ENCODE results near the gene GALNT10. TPM values are rescaled to one million over a fixed set of nuclear protein-coding genes. Genes with fewer than 3 reads are reported as not detected.
A peak's percentile ranks its signal among the peaks of the same experiment; 100 is the strongest.

Gene GALNT10
- total RNA-seq, 4 donors from 2014 or later = 35.9 to 59.4 (median 46.8) TPM

DNA sequence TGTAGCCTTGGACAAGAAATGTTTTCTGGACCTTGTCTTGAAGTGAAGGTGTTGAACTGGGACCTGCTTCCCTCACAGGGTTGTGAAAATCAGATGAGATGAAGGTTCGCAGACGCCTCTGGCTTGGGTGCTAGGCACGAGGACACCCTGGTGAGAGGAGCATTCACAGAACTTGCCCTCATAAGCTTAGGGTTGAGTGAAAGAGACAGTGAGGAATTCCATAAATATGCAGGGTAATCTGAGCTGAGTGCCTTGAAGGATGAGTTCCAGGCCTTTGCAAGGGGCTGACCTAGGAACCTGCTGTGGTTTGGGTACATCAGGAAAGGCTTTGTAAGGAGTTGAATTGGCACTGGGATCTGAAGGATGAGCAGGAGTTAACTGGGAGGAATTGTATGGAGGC is 179.6 kb downstream of the GALNT10 start:
- Histone ChIP-seq H3K27ac (no peak overlapping the region), H3K36me3 (no peaks in the 10 kb centered on the region), H3K27me3 (no peaks in the 10 kb centered on the region), H3K4me3 (no peak overlapping the region), H3K9me3 (no peaks in the 10 kb centered on the region), H3K4me1 (no peaks in the 10 kb centered on the region)
- DNase-seq = no peak
- TF ChIP-seq CTCF (IDR thresholded peaks at IDR 0.05) (no peak), POLR2A (IDR thresholded peaks at IDR 0.05) (no peak)

GRCh38 chr5:154370813-154371212 is 180.3 kb downstream of the GALNT10 start:
- H3K9me3 ChIP-seq = no peaks in the 10 kb centered on the region
- H3K36me3 ChIP-seq = no peaks in the 10 kb centered on the region
- no peak overlapping the region for H3K4me3 ChIP-seq
- H3K27me3 ChIP-seq = no peaks in the 10 kb centered on the region
- DNase-seq = no peak
- TF ChIP-seq POLR2A (IDR thresholded peaks at IDR 0.05) (no peak), CTCF (IDR thresholded peaks at IDR 0.05) (no peak)
- no peak overlapping the region for H3K27ac ChIP-seq
- no peaks in the 10 kb centered on the region for H3K4me1 ChIP-seq

GRCh38 chr5:154371687-154372086 is 181.2 kb downstream of the GALNT10 start:
- Histone ChIP-seq H3K4me1 (no peaks in the 10 kb centered on the region), H3K36me3 (peaks cover 0 to 6% (median 0%) of the 10 kb centered on the region in 3 donors), H3K9me3 (no peaks in the 10 kb centered on the region), H3K27me3 (no peaks in the 10 kb centered on the region), H3K4me3 (no peak overlapping the region), H3K27ac (peak overlapping the region in 1 of 4 donors; percentile 18)
- DNase-seq = no peak
- no peak for TF ChIP-seq POLR2A (IDR thresholded peaks at IDR 0.05)

DNA sequence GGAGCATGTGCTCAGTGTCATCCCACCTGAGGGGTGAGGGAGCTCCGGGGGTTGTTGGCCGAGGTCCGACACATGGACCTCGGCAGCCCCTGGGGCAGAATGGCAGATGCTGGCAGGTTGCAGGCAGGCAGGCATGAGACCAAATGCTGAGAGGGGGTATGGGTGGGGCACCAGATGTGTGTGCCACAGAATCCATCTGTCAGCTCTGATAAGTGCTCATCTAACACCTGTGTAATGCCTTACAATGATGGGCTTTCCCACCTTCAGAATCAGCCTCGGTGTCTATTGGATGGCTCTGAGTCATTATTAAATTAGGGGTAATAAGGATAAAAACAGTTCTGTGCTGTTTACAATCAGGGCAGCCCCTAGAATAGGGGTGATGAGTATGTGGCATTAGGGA is 182.1 kb downstream of the GALNT10 start:
- H3K27ac ChIP-seq = no peak overlapping the region
- H3K4me3 ChIP-seq = no peak overlapping the region
- H3K9me3 ChIP-seq = no peaks in the 10 kb centered on the region
- no peaks in the 10 kb centered on the region for H3K4me1 ChIP-seq
- H3K36me3 ChIP-seq = peaks cover 0 to 16% (median 0%) of the 10 kb centered on the region in 3 donors
- H3K27me3 ChIP-seq = no peaks in the 10 kb centered on the region
- TF ChIP-seq CTCF (IDR thresholded peaks at IDR 0.05) (no peak), POLR2A (IDR thresholded peaks at IDR 0.05) (no peak)
- no peak for DNase-seq

DNA sequence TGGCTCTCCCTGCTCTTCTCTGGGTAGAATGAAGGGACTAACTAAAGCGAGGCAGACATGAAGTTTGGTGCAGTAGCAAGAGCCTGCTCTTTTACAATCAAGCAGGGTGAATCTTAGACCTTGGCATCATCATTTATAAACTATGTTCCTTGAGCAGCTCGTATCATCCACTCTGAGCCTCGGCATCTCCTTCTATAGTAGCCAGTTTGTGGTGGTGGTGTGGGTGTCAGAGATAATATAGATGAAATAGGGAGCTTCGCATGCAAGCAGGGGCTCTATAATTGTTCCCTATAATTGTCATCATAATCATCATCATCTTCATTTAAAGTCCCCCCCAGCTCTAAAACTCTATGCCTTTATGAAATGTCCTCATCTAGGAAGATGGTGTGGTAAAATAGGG is 182.8 kb downstream of the GALNT10 start:
- H3K36me3 ChIP-seq = peaks cover 0 to 19% (median 0%) of the 10 kb centered on the region in 3 donors
- no peaks in the 10 kb centered on the region for H3K4me1 ChIP-seq
- DNase-seq = no peak
- no peaks in the 10 kb centered on the region for H3K27me3 ChIP-seq
- H3K27ac ChIP-seq = no peak overlapping the region
- TF ChIP-seq CTCF (IDR thresholded peaks at IDR 0.05) = no peak
- TF ChIP-seq POLR2A (IDR thresholded peaks at IDR 0.05) = no peak
- H3K9me3 ChIP-seq = no peaks in the 10 kb centered on the region
- no peak overlapping the region for H3K4me3 ChIP-seq

- Histone ChIP-seq H3K9me3 (no peaks in the 10 kb centered on the region), H3K4me3 (no peak overlapping the region), H3K27me3 (no peaks in the 10 kb centered on the region), H3K27ac (no peak overlapping the region), H3K4me1 (no peaks in the 10 kb centered on the region), H3K36me3 (peaks cover 0 to 23% (median 0%) of the 10 kb centered on the region in 3 donors)
- DNase-seq = no peak
- TF ChIP-seq CTCF (IDR thresholded peaks at IDR 0.05) (no peak), POLR2A (IDR thresholded peaks at IDR 0.05) (no peak)
Measured at GRCh38 chr5:154373729-154374179, 183.2 kb downstream of the GALNT10 start.
